Right forelimb (tissue), 1 donor: ENCODE measurements around the gene DTD1.

Experiments
- DNase-seq: peaks from one replicate; pipeline ENCODE4 v3.0.0-alpha.2; 2018

Gene DTD1

GRCh38 chr20:18621004-18621403 lies 33.1 kb downstream of the DTD1 start:
- DNase-seq, result no peak

GRCh38 chr20:18623156-18623910 lies 35.5 kb downstream of the DTD1 start:
- no peak for DNase-seq

- no peak for DNase-seq
Observed at GRCh38 chr20:18624948-18625347, 37.1 kb downstream of the DTD1 start.

GRCh38 chr20:18625907-18626655 lies 38.2 kb downstream of the DTD1 start:
- no peak for DNase-seq

- DNase-seq, result no peak
Observed at GRCh38 chr20:18628330-18628920, 40.6 kb downstream of the DTD1 start.

GRCh38 chr20:18632196-18632789 lies 44.4 kb downstream of the DTD1 start:
- peak; percentile 81 for DNase-seq

GRCh38 chr20:18633411-18633810 lies 45.6 kb downstream of the DTD1 start:
- no peak for DNase-seq

GRCh38 chr20:18634501-18634900 lies 46.6 kb downstream of the DTD1 start:
- DNase-seq, result no peak

- DNase-seq, result no peak
Observed at GRCh38 chr20:18635380-18635779, 47.5 kb downstream of the DTD1 start.

GRCh38 chr20:18637224-18637623 lies 49.4 kb downstream of the DTD1 start:
- no peak for DNase-seq

GRCh38 chr20:18638768-18639167 lies 50.9 kb downstream of the DTD1 start:
- DNase-seq, result no peak

- DNase-seq, result no peak
Observed at GRCh38 chr20:18639501-18639979, 51.7 kb downstream of the DTD1 start.

- no peak for DNase-seq
Observed at GRCh38 chr20:18645196-18645745, 57.4 kb downstream of the DTD1 start.

- DNase-seq, result no peak
Observed at GRCh38 chr20:18645851-18646250, 58.0 kb downstream of the DTD1 start.

- no peak for DNase-seq
Observed at GRCh38 chr20:18647777-18648176, 59.9 kb downstream of the DTD1 start.

GRCh38 chr20:18650224-18650623 lies 62.4 kb downstream of the DTD1 start:
- DNase-seq, result no peak

GRCh38 chr20:18653736-18654447 lies 66.0 kb downstream of the DTD1 start:
- DNase-seq, result no peak

GRCh38 chr20:18654448-18654773 lies 66.6 kb downstream of the DTD1 start:
- DNase-seq, result no peak

GRCh38 chr20:18657575-18657974 lies 69.7 kb downstream of the DTD1 start:
- no peak for DNase-seq

- no peak for DNase-seq
Observed at GRCh38 chr20:18662279-18663040, 74.6 kb downstream of the DTD1 start.

- no peak for DNase-seq
Observed at GRCh38 chr20:18663932-18664331, 76.1 kb downstream of the DTD1 start.

GRCh38 chr20:18665135-18665534 lies 77.3 kb downstream of the DTD1 start:
- DNase-seq, result no peak
